ENCODE data around the gene SGPP2. TPM values are rescaled to one million over a fixed set of nuclear protein-coding genes. Genes with fewer than 3 reads are reported as not detected.

Gene SGPP2
- total RNA-seq, 1 experiment from 2014 or later: 0.09 TPM

GRCh38 chr2:222547083-222547482 lies 122.7 kb downstream of the SGPP2 start:
- Histone ChIP-seq H3K4me1 (ENCODE audit: insufficient read depth, low read length, poor library complexity, severe bottlenecking) (no peaks in the 10 kb centered on the region), H3K27me3 (replicated peaks; ENCODE audit: insufficient read depth, low read depth, low read length, poor library complexity) (no peaks in the 10 kb centered on the region), H3K27ac (ENCODE audit: low read depth, low read length, poor library complexity, severe bottlenecking) (no peak overlapping the region), H3K9me3 (ENCODE audit: low read depth, low read length, poor library complexity, severe bottlenecking) (no peaks in the 10 kb centered on the region), H3K4me3 (ENCODE audit: low read depth, low read length, poor library complexity, severe bottlenecking) (no peak overlapping the region), H3K36me3 (ENCODE audit: insufficient read depth, low read length, poor library complexity, severe bottlenecking) (no peaks in the 10 kb centered on the region)
- CTCF ChIA-PET: interaction anchor here (0.6 kb wide), 1 partner anchor 492 kb away, joined by 3 read pairs; no protein-coding TSS in a partner anchor
- no TSS peak for BruUV-seq (replicated peaks)
- POLR2A ChIA-PET (ENCODE audit: low non-redundant PET): interaction anchor here (0.6 kb wide), 1 partner anchor 449 kb away, joined by 4 read pairs; no protein-coding TSS in a partner anchor
- intact Hi-C loops (cut with micrococcal nuclease; ENCODE audit: unreplicated experiment): no loop called here
- TF ChIP-seq CTCF (conservative IDR thresholded peaks at IDR 0.05; ENCODE audit: low read depth, low read length) (no peak), EZH2 (IDR thresholded peaks at IDR 0.05; ENCODE audit: borderline replicate concordance, low read depth, low read length, poor library complexity, severe bottlenecking) (no peak)
- no peak for DNase-seq (ENCODE audit: low spot score)

DNA sequence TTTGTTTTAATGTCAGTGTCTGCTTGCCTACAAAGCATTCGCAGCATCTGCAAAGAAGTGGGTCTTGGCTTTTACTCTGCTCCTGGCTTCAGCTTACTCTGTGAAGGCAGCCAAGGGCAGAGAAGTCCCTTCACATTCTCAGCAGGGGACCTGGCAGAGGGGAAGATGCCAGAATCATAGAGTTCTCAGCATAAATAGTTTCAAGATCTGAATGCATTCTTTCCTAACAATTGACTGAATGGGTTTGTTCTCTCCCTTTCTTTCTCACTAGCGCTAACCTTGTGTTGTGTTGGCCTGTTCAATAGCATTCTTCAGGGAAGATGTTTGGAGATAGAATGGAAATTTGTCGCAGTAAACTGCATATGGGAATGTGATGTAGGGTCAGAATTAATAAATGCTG lies 124.6 kb downstream of the SGPP2 start:
- ChIA-PET POLR2A (ENCODE audit: low non-redundant PET) (no interaction called here), CTCF (interaction anchor here (1.0 kb wide), 1 partner anchor 231 kb away, joined by 3 read pairs; no protein-coding TSS in a partner anchor)
- Histone ChIP-seq H3K4me3 (ENCODE audit: low read depth, low read length, poor library complexity, severe bottlenecking) (no peak overlapping the region), H3K27ac (ENCODE audit: low read depth, low read length, poor library complexity, severe bottlenecking) (no peak overlapping the region), H3K9me3 (ENCODE audit: low read depth, low read length, poor library complexity, severe bottlenecking) (no peaks in the 10 kb centered on the region), H3K36me3 (ENCODE audit: insufficient read depth, low read length, poor library complexity, severe bottlenecking) (no peaks in the 10 kb centered on the region), H3K27me3 (replicated peaks; ENCODE audit: insufficient read depth, low read depth, low read length, poor library complexity) (no peaks in the 10 kb centered on the region), H3K4me1 (ENCODE audit: insufficient read depth, low read length, poor library complexity, severe bottlenecking) (no peaks in the 10 kb centered on the region)
- intact Hi-C loops (cut with micrococcal nuclease; ENCODE audit: unreplicated experiment): no loop called here
- no peak for TF ChIP-seq CTCF (conservative IDR thresholded peaks at IDR 0.05; ENCODE audit: low read depth, low read length)
- no peak for TF ChIP-seq EZH2 (IDR thresholded peaks at IDR 0.05; ENCODE audit: borderline replicate concordance, low read depth, low read length, poor library complexity, severe bottlenecking)
- BruUV-seq (replicated peaks): no TSS peak
- DNase-seq (ENCODE audit: low spot score): peak; percentile 41

DNA sequence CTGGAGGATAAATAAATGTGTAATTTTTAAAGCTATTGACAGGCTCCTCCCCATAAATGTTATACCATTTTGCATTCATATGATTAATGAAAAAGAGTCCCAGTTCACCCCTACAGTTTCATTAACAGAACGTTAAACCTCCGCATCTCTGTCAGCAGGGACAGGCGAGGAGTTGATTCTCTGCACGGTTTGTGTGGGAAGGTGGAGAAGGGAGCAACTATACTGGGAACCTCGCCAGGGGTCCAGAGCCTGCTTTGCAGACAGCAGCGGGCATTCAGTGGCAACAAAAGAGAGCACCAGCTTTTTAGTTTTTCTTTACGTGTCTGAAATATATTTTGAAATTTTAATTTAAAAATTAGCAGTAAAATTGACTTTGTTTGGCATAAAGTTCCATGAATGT lies 130.2 kb downstream of the SGPP2 start:
- H3K9me3 ChIP-seq (ENCODE audit: low read depth, low read length, poor library complexity, severe bottlenecking): no peaks in the 10 kb centered on the region
- H3K27me3 ChIP-seq (replicated peaks; ENCODE audit: insufficient read depth, low read depth, low read length, poor library complexity): no peaks in the 10 kb centered on the region
- no TSS peak for BruUV-seq (replicated peaks)
- intact Hi-C loops (cut with micrococcal nuclease; ENCODE audit: unreplicated experiment): no loop called here
- ChIA-PET CTCF (no interaction called here), POLR2A (ENCODE audit: low non-redundant PET) (no interaction called here)
- TF ChIP-seq EZH2 (IDR thresholded peaks at IDR 0.05; ENCODE audit: borderline replicate concordance, low read depth, low read length, poor library complexity, severe bottlenecking) (no peak), CTCF (conservative IDR thresholded peaks at IDR 0.05; ENCODE audit: low read depth, low read length) (no peak)
- no peaks in the 10 kb centered on the region for H3K4me1 ChIP-seq (ENCODE audit: insufficient read depth, low read length, poor library complexity, severe bottlenecking)
- no peak for DNase-seq (ENCODE audit: low spot score)
- no peak overlapping the region for H3K27ac ChIP-seq (ENCODE audit: low read depth, low read length, poor library complexity, severe bottlenecking)
- no peaks in the 10 kb centered on the region for H3K36me3 ChIP-seq (ENCODE audit: insufficient read depth, low read length, poor library complexity, severe bottlenecking)
- H3K4me3 ChIP-seq (ENCODE audit: low read depth, low read length, poor library complexity, severe bottlenecking): no peak overlapping the region
